Left colon (tissue), 2 donors: ENCODE data around the gene SLC39A7. TPM values are rescaled to one million over a fixed set of nuclear protein-coding genes. Genes with fewer than 3 reads are reported as not detected.

ENCODE experiments used
- ATAC-seq: fragments of 200-7000 bp; cut with Tn5 transposase; one replicate; pipeline ENCODE4 v1.9.1; 2020; ENCODE audit warnings: mild to moderate bottlenecking, moderate library complexity
- DNase-seq, 2 donors: peaks; one replicate each; pipeline ENCODE4 v3.0.0-alpha.2; 2020
- intact Hi-C, 2 donors: fragments of 100-400 bp; cut with DNase I in 1 of 2; cut with micrococcal nuclease in 1 of 2; formaldehyde crosslinking; loops; one replicate each; pipeline versions ENCODE4 v1.11.2 to v1.14.0; 2022; cut with DNase I, micrococcal nuclease
- long read RNA-seq: library from polyadenylated mRNA; unstranded; transcript quantifications from one replicate; pipeline ENCODE4 v2.0.0, GENCODE V29; 2021
- total RNA-seq, 2 donors: library from RNA; stranded (reverse); fragmentation: NEBNext Ultra II Directional; extraction: Animal tissue kit (Norgen Biotek cat#: 25700); gene quantifications; one replicate each; pipeline ENCODE4 v1.2.1, GENCODE V29; 2021
- donor health status: DM: no; HTN: no; CAD: no.
- donor health status: DM: yes; HTN: yes; CAD: no.

SLC39A7 gene
- total RNA-seq: 100 to 1,000 TPM; 128 to 203 TPM
- long read RNA-seq, transcript SLC39A7-202 (7 exons, 2,409 nt): minor isoform, 18 of 46 reads
- long read RNA-seq, transcript SLC39A7-201 (8 exons, 2,153 nt): major isoform, 20 of 46 reads
- long read RNA-seq, partial matches to known transcripts: 6 of 46 reads
- long read RNA-seq, other reads (novel, unspliced or antisense): 2 of 46 reads

- ATAC-seq: peak; percentile 77
- intact Hi-C loops: no loop called here
- DNase-seq: peak; percentile 99
Observed at GRCh38 chr6:33200219-33201146, at the start of gene SLC39A7, which contains the start of gene RXRB. TSS of gene SLC39A7 (plus strand) at chr6:33200867. CDS start at chr6:33201246, 379 bp downstream. TSS of gene RXRB (minus strand) at chr6:33200665. CDS start at chr6:33200476, 189 bp downstream.

GRCh38 chr6:33151050-33151449, 49.6 kb upstream of the SLC39A7 start:
- ATAC-seq (no peak), DNase-seq (no peak)
- intact Hi-C loops: no loop called here

- no peak for DNase-seq
- ATAC-seq: no peak
- intact Hi-C loops: no loop called here
Observed at GRCh38 chr6:33154349-33154748, 46.3 kb upstream of the SLC39A7 start.

- ATAC-seq: no peak
- intact Hi-C loops: no loop called here
- DNase-seq: no peak
Observed at GRCh38 chr6:33156561-33156960, 44.1 kb upstream of the SLC39A7 start.

GRCh38 chr6:33156964-33157363, 43.7 kb upstream of the SLC39A7 start:
- no peak for ATAC-seq
- intact Hi-C loops: no loop called here
- no peak for DNase-seq

- no peak for DNase-seq
- ATAC-seq: no peak
- intact Hi-C loops: loop anchor here in 1 of 2 donors (5.0 kb wide), 2 partner anchors 37 to 87 kb away; no protein-coding TSS in a partner anchor
Observed at GRCh38 chr6:33160096-33160495, 40.6 kb upstream of the SLC39A7 start.

GRCh38 chr6:33160728-33161344, 39.8 kb upstream of the SLC39A7 start:
- peak; percentile 75 for DNase-seq
- intact Hi-C loops: loop anchor here in 1 of 2 donors (5.0 kb wide), 2 partner anchors 36 to 86 kb away; no protein-coding TSS in a partner anchor
- peak; percentile 92 for ATAC-seq

- intact Hi-C loops: loop anchor here in 1 of 2 donors (5.0 kb wide), 2 partner anchors 36 to 86 kb away; no protein-coding TSS in a partner anchor
- peak; percentile 88 for ATAC-seq
- peak; percentile 68 to 82 for DNase-seq
Observed at GRCh38 chr6:33161354-33162331, 39.0 kb upstream of the SLC39A7 start.

GRCh38 chr6:33163540-33163939, 37.1 kb upstream of the SLC39A7 start:
- ATAC-seq: no peak
- no peak for DNase-seq
- intact Hi-C loops: loop anchor here in 1 of 2 donors (5.0 kb wide), 2 partner anchors 34 to 84 kb away; no protein-coding TSS in a partner anchor

- no peak for ATAC-seq
- intact Hi-C loops: loop anchor here in 1 of 2 donors (5.0 kb wide), 2 partner anchors 33 to 83 kb away; no protein-coding TSS in a partner anchor
- DNase-seq: no peak
Observed at GRCh38 chr6:33164176-33164575, 36.5 kb upstream of the SLC39A7 start.

- intact Hi-C loops: loop anchor here in 1 of 2 donors (5.0 kb wide), 2 partner anchors 32 to 82 kb away; no protein-coding TSS in a partner anchor
- ATAC-seq (no peak), DNase-seq (no peak)
Observed at GRCh38 chr6:33164665-33165373, 35.8 kb upstream of the SLC39A7 start.

- no peak for ATAC-seq
- DNase-seq: no peak
- intact Hi-C loops: no loop called here
Observed at GRCh38 chr6:33165581-33166258, 34.9 kb upstream of the SLC39A7 start.

- ATAC-seq (no peak), DNase-seq (no peak)
- intact Hi-C loops: no loop called here
Observed at GRCh38 chr6:33166363-33166762, 34.3 kb upstream of the SLC39A7 start.

- DNase-seq (no peak), ATAC-seq (no peak)
- intact Hi-C loops: no loop called here
Observed at GRCh38 chr6:33166811-33167210, 33.9 kb upstream of the SLC39A7 start.

- intact Hi-C loops: no loop called here
- no peak for DNase-seq
- no peak for ATAC-seq
Observed at GRCh38 chr6:33167374-33168283, 33.0 kb upstream of the SLC39A7 start.

- intact Hi-C loops: no loop called here
- ATAC-seq (no peak), DNase-seq (no peak)
Observed at GRCh38 chr6:33168284-33168601, 32.4 kb upstream of the SLC39A7 start.
